CD4-positive, alpha-beta T cell treated with Interleukin-10 for 1 hour (primary cell): ENCODE results near the gene MAMDC2.
"Not testable (repeated sequence)": the region's sequence is repeated elsewhere in the genome, so short reads cannot be mapped to it uniquely, and the experiment has no call there.

Source experiments
- DNase-seq: peaks from one replicate; pipeline ENCODE4 v3.0.0-alpha.2; 2020

The MAMDC2 gene

GRCh38 chr9:70043689-70044489 is at the start of gene MAMDC2:
MAMDC2 (plus strand) TSS chr9:70043848; CDS start chr9:70044198, 350 bp downstream.
- no peak for DNase-seq

GRCh38 chr9:69995846-69996245 is 47.8 kb upstream of the MAMDC2 start:
- no peak for DNase-seq

GRCh38 chr9:69996967-69997366 is 46.7 kb upstream of the MAMDC2 start:
- no peak for DNase-seq

- DNase-seq: no peak
Observed at GRCh38 chr9:69997524-69997923, 46.1 kb upstream of the MAMDC2 start.

- DNase-seq: no peak
Observed at GRCh38 chr9:69999315-69999714, 44.3 kb upstream of the MAMDC2 start.

GRCh38 chr9:70000469-70000868 is 43.2 kb upstream of the MAMDC2 start:
- no peak for DNase-seq

GRCh38 chr9:70003901-70004714 is 39.5 kb upstream of the MAMDC2 start:
- no peak for DNase-seq

- DNase-seq: no peak
Observed at GRCh38 chr9:70006306-70006705, 37.3 kb upstream of the MAMDC2 start.

- DNase-seq: no peak
Observed at GRCh38 chr9:70007831-70008230, 35.8 kb upstream of the MAMDC2 start.

GRCh38 chr9:70010015-70010414 is 33.6 kb upstream of the MAMDC2 start:
- DNase-seq: no peak

GRCh38 chr9:70011366-70011765 is 32.3 kb upstream of the MAMDC2 start:
- DNase-seq: no peak

- DNase-seq: no peak
Observed at GRCh38 chr9:70012569-70012968, 31.1 kb upstream of the MAMDC2 start.

GRCh38 chr9:70013598-70014196 is 30.0 kb upstream of the MAMDC2 start:
- DNase-seq: no peak

GRCh38 chr9:70015099-70015498 is 28.5 kb upstream of the MAMDC2 start:
- no peak for DNase-seq

GRCh38 chr9:70020217-70020616 is 23.4 kb upstream of the MAMDC2 start:
- DNase-seq: no peak

- no peak for DNase-seq
Observed at GRCh38 chr9:70020991-70021571, 22.6 kb upstream of the MAMDC2 start.

GRCh38 chr9:70028287-70028686 is 15.4 kb upstream of the MAMDC2 start:
- DNase-seq: no peak

- no peak for DNase-seq
Observed at GRCh38 chr9:70030156-70030555, 13.5 kb upstream of the MAMDC2 start.

- no peak for DNase-seq
Observed at GRCh38 chr9:70031141-70031545, 12.5 kb upstream of the MAMDC2 start.

- DNase-seq: no peak
Observed at GRCh38 chr9:70034271-70034711, 9.4 kb upstream of the MAMDC2 start.

GRCh38 chr9:70035691-70036090 is 8.0 kb upstream of the MAMDC2 start:
- DNase-seq: no peak

GRCh38 chr9:70036641-70037040 is 7.0 kb upstream of the MAMDC2 start:
- no peak for DNase-seq

- DNase-seq: not testable (repeated sequence)
Observed at GRCh38 chr9:70038171-70038621, 5.5 kb upstream of the MAMDC2 start.
